GM12878 (cell line): Measurements from ENCODE around the gene RASL12. TPM values are rescaled to one million over a fixed set of nuclear protein-coding genes. Genes with fewer than 3 reads are reported as not detected.
A peak's percentile ranks its signal among the peaks of the same experiment; 100 is the strongest.

Experiments used
- NBN ChIP-seq: fragments of 450-650 bp; IDR thresholded peaks from 2 replicates; pipeline ENCODE4 v1.6.1; 2016
- NFYB ChIP-seq: IDR thresholded peaks from 2 replicates; pipeline ENCODE4 v1.6.1; 2011; ENCODE audit warnings: low read depth, mild to moderate bottlenecking, low read length, improper control_type of control experiment, moderate library complexity; ENCODE audit not compliant: insufficient read depth
- RAD21 ChIP-seq: IDR thresholded peaks from 2 replicates; pipeline ENCODE4 v1.6.1; 2011; ENCODE audit warnings: mild to moderate bottlenecking, low read depth, low read length, moderate library complexity; ENCODE audit not compliant: insufficient read depth
- SIN3A ChIP-seq: IDR thresholded peaks from 2 replicates; pipeline ENCODE4 v1.6.1; 2012; ENCODE audit warnings: low read depth, low read length, improper control_type of control experiment
- SMC3 ChIP-seq: IDR thresholded peaks from 2 replicates; pipeline ENCODE4 v1.6.1; 2011; ENCODE audit warnings: low read length, improper control_type of control experiment, borderline replicate concordance
- polyA plus RNA-seq, 11 experiments: library from polyadenylated mRNA; depleted of rRNA in 4 of 11; unstranded in 6 of 11; stranded (reverse) in 5 of 11; fragments of >200 nt; fragmentation: Nextera tagmentation in 4 of 11; fragmentation: Illumina TruSeq in 1 of 11; extraction: Ambion mirVana in 4 of 11; extraction: Trizol in 1 of 11; gene quantifications; 1 replicate in 1 of 11; 2 replicates in 10 of 11; pipeline versions ENCODE4 v1.2.1 to v1.2.3, GENCODE V29; 2011 to 2016; ENCODE audit warnings: inconsistent platforms in 2 of 11, missing spikeins in 2 of 11, low read depth in 1 of 11
- total RNA-seq, 4 experiments: library from RNA; depleted of rRNA in 3 of 4; stranded (reverse); fragments of >200 nt in 3 of 4; fragmentation: Illumina TruSeq in 1 of 4; extraction: Trizol in 1 of 4; gene quantifications; 2 replicates each; pipeline versions ENCODE4 v1.2.1 to v1.2.3, GENCODE V29; 2013 to 2021
- TF ChIP-seq, protein P1 (sequence below): fragments of 450-650 bp; IDR thresholded peaks from 2 replicates; pipeline ENCODE4 v1.6.1; 2017; ENCODE audit warnings: mild to moderate bottlenecking, moderate library complexity
- TF ChIP-seq, protein P2 (sequence below), 3 experiments: IDR thresholded peaks in 2 of 3; conservative IDR thresholded peaks in 1 of 3; 2 replicates each; pipeline ENCODE4 v1.5.1; 2011; ENCODE audit warnings: low read depth in 3 of 3, low read length in 3 of 3, mild to moderate bottlenecking in 3 of 3, control low read depth in 2 of 3, moderate library complexity in 2 of 3, inconsistent platforms in 1 of 3, mixed read lengths in 1 of 3; ENCODE audit not compliant: control insufficient read depth in 2 of 3, insufficient read depth in 1 of 3; ENCODE audit errors: extremely low read depth in 1 of 3

The RASL12 gene
- total and polyA plus RNA-seq, 10 of the 15 experiments (the other 5 are each of a cell fraction or from before 2014, with no cell fraction given): 0.06 to 0.10 TPM; not detected in 8

DNA sequence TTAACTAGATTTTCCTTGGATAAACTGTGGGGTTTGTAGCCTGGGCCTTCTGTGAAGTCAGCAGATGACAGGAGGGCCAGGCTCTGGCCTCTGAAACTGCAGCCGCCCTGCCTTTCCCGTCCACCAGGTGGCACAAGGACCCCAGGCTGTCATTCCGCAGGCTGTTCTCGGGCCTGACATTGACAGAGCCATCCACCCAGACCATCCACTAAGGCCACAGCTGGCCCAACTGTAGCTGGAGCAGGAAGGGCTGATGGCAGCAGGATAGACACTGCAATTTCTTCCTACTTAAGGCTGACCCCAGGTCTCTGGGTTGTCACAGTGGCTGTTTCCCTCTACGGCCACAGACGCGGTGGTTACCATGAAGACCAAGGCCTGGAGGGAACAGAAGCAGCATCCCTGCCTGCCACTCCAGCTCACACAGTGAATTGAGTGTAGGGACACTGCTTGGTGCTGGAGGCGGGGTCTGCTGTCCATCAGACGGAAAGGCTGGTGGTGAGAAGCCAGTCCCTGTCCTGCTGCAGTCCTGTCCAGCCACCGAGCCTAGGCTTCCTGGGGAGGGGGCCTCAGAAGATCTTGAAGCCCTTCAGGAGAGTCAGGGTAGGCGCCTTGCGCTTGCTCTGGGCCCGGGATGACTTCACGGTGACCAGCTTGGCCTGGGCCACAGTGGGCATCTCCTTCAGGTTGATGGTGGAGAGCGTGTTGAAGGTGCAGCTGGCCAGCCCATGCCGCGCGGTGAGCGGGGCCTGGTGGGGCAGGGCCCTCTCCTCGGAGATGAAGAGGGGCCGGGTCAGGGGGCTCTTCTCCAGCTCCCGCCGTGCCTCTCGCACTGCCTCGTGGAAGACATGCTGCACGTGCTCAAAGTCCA lies 13.2 kb downstream of the RASL12 start (continued):
- TF ChIP-seq, protein P1, sequence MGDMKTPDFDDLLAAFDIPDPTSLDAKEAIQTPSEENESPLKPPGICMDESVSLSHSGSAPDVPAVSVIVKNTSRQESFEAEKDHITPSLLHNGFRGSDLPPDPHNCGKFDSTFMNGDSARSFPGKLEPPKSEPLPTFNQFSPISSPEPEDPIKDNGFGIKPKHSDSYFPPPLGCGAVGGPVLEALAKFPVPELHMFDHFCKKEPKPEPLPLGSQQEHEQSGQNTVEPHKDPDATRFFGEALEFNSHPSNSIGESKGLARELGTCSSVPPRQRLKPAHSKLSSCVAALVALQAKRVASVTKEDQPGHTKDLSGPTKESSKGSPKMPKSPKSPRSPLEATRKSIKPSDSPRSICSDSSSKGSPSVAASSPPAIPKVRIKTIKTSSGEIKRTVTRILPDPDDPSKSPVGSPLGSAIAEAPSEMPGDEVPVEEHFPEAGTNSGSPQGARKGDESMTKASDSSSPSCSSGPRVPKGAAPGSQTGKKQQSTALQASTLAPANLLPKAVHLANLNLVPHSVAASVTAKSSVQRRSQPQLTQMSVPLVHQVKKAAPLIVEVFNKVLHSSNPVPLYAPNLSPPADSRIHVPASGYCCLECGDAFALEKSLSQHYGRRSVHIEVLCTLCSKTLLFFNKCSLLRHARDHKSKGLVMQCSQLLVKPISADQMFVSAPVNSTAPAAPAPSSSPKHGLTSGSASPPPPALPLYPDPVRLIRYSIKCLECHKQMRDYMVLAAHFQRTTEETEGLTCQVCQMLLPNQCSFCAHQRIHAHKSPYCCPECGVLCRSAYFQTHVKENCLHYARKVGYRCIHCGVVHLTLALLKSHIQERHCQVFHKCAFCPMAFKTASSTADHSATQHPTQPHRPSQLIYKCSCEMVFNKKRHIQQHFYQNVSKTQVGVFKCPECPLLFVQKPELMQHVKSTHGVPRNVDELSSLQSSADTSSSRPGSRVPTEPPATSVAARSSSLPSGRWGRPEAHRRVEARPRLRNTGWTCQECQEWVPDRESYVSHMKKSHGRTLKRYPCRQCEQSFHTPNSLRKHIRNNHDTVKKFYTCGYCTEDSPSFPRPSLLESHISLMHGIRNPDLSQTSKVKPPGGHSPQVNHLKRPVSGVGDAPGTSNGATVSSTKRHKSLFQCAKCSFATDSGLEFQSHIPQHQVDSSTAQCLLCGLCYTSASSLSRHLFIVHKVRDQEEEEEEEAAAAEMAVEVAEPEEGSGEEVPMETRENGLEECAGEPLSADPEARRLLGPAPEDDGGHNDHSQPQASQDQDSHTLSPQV: no peak
- no peak for TF ChIP-seq NBN
- TF ChIP-seq SMC3: peak; percentile 92
- no peak for TF ChIP-seq NFYB
- TF ChIP-seq, protein P2, sequence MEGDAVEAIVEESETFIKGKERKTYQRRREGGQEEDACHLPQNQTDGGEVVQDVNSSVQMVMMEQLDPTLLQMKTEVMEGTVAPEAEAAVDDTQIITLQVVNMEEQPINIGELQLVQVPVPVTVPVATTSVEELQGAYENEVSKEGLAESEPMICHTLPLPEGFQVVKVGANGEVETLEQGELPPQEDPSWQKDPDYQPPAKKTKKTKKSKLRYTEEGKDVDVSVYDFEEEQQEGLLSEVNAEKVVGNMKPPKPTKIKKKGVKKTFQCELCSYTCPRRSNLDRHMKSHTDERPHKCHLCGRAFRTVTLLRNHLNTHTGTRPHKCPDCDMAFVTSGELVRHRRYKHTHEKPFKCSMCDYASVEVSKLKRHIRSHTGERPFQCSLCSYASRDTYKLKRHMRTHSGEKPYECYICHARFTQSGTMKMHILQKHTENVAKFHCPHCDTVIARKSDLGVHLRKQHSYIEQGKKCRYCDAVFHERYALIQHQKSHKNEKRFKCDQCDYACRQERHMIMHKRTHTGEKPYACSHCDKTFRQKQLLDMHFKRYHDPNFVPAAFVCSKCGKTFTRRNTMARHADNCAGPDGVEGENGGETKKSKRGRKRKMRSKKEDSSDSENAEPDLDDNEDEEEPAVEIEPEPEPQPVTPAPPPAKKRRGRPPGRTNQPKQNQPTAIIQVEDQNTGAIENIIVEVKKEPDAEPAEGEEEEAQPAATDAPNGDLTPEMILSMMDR (IDR thresholded peaks at IDR 0.05 in 2 of 3, conservative IDR thresholded peaks at IDR 0.05 in 1 of 3; ENCODE audit: control insufficient read depth in 2 of 3, extremely low read depth in 1 of 3, insufficient read depth in 1 of 3, low read depth in 3 of 3, low read length in 3 of 3): peak; percentile 89 to 93 (median 89)
- peak; percentile 84 for TF ChIP-seq RAD21
- no peak for TF ChIP-seq SIN3A
